Upper lobe of left lung (tissue), 4 donors: ENCODE measurements around the gene STIM2.

Experiments used
- EP300 ChIP-seq, 4 donors: sonication (generic); formaldehyde crosslinking; IDR thresholded peaks; one replicate each; pipeline ENCODE4 v1.5.1; 2017; ENCODE audit warnings: antibody characterized with exemption in 4 of 4, control low read depth in 2 of 4
- POLR2A ChIP-seq, 4 donors: fragments of 450-650 bp; IDR thresholded peaks; one replicate each; pipeline ENCODE4 v1.5.1; 2016 to 2017; ENCODE audit warnings: antibody characterized with exemption in 4 of 4, mild to moderate bottlenecking in 2 of 4
- POLR2AphosphoS5 ChIP-seq, 2 donors: sonication (generic); formaldehyde crosslinking; IDR thresholded peaks; one replicate each; pipeline ENCODE4 v1.5.1; 2017; ENCODE audit warnings: antibody characterized with exemption in 2 of 2
- TF ChIP-seq, protein P1 (sequence below), 6 experiments: fragments of 450-650 bp in 4 of 6; fragments of 200-600 bp in 2 of 6; sonication (generic) in 2 of 6; IDR thresholded peaks; one replicate each; pipeline ENCODE4 v1.5.1; 2016 to 2019; ENCODE audit warnings: antibody characterized with exemption in 6 of 6

DNA sequence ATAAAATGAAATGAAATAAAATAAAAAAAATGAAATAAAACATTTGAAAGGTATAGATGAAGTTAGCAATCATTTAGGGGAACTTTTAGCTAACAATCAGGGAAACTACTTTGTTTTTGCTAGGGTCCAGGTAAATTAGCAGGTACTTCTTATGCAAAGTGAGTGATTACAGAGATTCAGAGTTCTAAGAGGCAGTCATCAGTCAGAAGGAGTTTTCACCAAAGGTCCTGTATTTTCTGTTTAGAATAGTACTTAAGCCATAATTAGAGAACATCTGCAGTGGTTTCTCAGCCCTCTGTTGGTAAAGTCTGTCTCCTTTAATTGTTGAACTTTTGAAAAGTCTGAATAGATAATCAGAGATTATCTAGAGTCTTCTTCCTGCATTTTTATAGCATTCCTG, 50.6 kb downstream of the STIM2 start:
- no peak for TF ChIP-seq POLR2A (IDR thresholded peaks at IDR 0.05)
- TF ChIP-seq, protein P1, sequence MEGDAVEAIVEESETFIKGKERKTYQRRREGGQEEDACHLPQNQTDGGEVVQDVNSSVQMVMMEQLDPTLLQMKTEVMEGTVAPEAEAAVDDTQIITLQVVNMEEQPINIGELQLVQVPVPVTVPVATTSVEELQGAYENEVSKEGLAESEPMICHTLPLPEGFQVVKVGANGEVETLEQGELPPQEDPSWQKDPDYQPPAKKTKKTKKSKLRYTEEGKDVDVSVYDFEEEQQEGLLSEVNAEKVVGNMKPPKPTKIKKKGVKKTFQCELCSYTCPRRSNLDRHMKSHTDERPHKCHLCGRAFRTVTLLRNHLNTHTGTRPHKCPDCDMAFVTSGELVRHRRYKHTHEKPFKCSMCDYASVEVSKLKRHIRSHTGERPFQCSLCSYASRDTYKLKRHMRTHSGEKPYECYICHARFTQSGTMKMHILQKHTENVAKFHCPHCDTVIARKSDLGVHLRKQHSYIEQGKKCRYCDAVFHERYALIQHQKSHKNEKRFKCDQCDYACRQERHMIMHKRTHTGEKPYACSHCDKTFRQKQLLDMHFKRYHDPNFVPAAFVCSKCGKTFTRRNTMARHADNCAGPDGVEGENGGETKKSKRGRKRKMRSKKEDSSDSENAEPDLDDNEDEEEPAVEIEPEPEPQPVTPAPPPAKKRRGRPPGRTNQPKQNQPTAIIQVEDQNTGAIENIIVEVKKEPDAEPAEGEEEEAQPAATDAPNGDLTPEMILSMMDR (IDR thresholded peaks at IDR 0.05) = no peak
- no peak for TF ChIP-seq POLR2AphosphoS5 (IDR thresholded peaks at IDR 0.05)
- TF ChIP-seq EP300 (IDR thresholded peaks at IDR 0.05) = no peak
